Fibroblast of peridontal ligament (primary cell): ENCODE measurements around the gene MAPKBP1.

Source experiments
- DNase-seq: peaks from one replicate; pipeline ENCODE4 v3.0.0-alpha.2; 2010; ENCODE audit errors: extremely low read depth

MAPKBP1 gene

DNA sequence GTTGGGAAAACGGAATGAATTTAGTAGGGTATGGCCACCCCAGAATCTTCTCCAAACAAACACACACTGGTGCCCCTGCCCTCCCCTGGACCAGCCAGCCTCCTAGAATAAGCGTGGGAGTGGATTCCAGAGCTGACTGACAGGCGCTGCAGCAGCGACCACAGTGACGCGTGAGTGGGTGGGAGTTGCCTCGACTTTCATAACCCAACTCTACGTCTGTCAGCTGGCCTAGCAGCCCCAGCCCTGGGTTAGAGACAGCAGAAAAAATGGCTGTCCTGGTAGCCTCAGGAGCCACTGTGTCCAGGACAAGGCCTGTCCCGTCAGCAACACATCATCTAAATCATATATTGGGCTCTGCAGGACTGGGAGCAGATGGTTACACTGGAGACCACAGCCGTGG is 74.3 kb downstream of the MAPKBP1 start:
- DNase-seq: no peak

DNA sequence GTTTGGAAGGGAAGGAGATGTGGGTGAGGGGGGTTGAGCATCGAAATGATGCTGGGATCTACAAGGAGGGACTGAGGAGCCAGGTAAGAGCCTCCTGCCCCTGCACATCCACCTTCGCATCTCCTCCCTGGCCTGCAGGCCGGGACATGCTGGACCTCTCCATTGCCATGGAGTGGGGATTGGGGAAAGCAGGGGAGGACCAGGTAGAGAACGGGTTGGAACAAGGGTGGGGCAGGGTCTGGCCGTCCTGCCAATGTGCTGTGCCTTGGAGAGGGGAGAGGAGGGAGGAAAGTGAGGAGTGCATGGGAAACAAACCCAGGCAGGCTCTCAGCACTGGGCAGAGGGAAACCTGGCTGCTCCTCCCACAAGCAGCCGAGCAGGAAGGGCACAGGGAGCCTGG is 74.9 kb downstream of the MAPKBP1 start:
- DNase-seq: no peak

GRCh38 chr15:41849861-41850260 is 75.6 kb downstream of the MAPKBP1 start:
- no peak for DNase-seq

DNA sequence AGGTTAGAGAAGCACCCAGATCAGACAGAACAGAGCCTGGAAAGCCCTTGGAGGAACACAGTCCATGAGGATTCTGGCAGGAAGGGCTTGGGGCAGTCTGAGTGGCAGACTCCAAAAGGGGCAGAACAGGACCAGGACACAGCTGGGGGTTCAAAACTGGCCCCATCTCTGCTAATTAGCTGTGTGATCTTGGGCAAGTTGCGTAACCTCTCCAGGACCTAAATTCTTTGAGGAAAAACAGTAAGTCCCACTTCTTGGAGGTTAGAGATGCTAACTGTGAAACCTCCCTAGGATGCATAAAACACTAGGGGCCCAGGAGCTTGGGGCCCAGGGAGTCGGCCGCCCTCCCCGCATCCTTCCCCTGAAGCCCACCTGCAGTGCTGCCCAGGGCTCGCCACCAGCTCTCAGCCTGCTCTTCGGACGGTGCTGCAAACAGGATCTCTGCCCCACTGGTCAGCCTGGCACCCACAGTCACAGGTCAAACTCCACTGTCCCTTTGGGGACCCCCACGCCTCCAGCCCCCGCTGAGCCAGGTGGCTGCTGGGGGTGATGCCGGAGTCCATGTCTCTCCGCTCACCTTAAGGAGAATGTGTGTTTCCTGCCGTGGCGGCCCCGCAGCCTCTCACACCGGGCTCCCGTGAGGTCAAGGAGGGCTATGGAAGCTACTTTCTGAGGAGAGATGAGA is 76.3 kb downstream of the MAPKBP1 start:
- DNase-seq: no peak

DNA sequence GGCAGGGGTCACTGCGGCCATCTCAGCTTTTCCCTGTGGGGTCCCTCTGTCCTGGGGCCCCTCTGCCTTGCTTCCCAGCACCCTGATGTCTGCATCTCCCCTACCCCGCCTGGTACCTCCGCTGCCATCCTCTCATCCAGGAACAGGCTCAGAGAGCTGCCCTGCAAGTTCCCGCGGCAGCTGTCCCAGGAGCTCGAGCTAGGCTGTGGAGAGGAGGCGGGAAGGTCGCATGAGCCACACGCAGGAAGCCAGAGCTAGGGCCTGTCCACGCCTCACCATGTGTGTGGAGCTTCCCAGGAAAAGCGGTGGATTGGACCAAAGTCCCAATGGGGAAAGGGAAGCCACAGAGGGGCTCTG is 76.9 kb downstream of the MAPKBP1 start:
- no peak for DNase-seq

- DNase-seq: no peak
These were observed 77.6 kb downstream of the MAPKBP1 start for GRCh38 chr15:41851755-41852370.

DNA sequence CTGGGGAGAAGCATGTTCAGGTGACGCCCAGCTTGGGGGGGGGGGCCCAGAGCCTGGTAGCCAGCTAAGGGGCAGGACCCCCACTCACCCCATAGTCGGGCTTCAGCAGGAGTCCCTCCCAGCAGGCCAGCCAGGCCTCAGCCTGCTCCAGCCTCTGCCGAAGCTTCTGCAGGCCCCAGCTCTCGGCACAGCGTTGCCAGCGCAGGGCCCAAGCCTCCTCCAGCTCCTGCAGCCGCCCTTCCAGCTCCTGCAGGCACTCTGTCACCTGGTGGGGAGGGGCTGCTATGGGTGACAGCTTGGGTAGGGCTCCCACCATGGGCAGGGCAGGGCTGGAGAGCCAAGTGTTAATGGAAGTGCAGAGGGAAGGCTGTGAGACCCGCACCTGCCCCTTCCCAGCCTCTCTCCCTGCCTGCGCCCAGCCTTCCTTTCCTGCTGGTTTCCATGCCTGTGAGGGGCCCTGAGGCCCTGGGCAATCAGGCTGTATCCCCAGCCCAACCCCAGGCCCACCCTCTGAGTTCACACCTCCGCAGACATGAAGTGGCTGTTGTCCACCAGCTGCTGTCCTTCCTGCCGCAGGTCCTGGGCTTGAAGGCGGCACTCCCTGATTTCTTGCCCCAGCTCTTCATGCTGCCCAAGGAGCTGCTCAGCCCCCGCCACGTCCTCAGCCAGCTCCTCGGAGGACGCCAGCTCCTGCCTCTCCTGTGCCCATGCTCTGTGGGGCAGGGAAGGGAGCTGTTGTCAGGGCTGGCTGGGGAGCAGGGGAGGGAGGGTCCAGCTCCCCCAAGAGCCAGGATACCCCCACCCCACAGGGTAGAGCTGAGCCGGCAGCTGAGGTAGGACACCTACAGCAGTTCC is 78.7 kb downstream of the MAPKBP1 start:
- DNase-seq: no peak

DNA sequence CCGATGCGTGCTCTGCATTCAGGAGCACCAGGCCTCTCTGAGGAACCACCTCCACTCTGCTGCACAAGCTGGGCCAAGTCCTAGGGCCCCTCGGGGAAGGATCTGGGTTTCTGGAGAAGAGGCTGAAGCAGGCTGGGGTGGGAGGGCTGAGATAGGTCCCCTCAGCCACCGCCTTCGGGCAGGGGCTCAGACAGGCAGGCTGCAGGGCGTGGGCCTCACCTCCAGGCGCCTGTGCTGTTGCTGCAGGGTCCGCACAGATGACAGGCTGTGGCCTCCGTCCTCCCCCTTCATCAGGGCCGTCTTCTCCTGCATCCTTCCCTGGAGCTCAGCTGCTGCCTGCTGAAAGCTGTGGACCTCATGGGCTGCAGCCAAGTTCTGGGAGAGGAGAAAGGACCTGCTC is 79.5 kb downstream of the MAPKBP1 start:
- DNase-seq: no peak

GRCh38 chr15:41854443-41854842 is 80.2 kb downstream of the MAPKBP1 start:
- DNase-seq: no peak

DNA sequence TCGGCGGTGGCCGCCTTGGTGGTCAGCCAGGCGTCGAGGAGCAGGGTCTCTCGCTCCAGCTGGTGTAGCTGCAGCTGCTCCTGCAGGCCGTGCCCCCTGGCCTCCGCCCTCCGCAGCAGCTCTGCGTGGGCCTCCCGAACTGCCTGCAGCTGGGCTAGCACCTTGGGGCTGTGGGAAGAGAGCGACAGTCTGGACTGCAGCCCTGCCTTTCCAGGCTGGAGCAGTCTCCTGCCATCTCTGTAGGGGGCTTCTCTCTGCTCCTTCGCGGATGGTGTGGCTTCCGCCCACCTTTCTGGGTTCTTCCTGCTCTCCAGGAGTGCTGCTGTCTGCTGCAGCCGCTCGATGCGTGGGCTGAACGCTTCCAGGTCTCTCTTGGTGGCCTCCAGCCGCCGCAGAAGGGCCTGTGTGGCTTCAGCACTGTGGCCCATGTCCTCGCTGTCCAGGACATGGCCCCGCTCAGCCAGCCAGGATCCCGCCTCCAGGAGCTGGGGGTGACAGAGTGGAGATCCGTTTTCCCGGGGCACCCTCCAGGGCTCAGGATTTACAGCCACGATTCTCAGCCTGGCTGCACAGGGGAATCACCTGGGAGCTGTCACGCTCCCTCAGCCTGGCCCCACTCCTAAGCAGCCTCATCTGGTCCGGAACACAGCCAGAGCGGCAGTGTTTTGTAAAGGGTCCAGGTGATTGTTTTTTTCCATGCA is 81.1 kb downstream of the MAPKBP1 start:
- DNase-seq: no peak

GRCh38 chr15:41856262-41856661 is 82.0 kb downstream of the MAPKBP1 start:
- no peak for DNase-seq

- DNase-seq: no peak
These were observed 82.4 kb downstream of the MAPKBP1 start for GRCh38 chr15:41856716-41857115.

DNA sequence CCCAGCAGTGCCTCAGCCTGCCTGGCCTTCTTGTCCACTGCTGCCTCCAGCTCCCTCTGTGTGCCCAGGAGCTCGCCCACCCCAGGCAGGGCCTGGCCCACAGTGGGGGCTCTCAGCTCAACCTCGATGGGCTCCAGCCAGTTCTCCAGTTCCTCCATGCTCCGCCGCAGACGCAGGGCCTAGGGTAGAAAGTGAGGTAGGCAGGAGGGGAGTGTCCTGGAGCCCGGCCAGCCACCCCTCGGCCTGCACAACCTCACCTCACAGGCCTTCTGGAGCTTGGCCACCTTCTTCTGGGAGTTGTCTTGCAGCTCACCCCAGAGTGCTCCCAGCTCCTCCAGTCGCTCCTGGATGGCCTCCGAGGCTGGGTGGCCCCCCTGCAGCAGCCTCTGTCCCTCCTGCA is 83.0 kb downstream of the MAPKBP1 start:
- DNase-seq: no peak

GRCh38 chr15:41858756-41859155 is 84.5 kb downstream of the MAPKBP1 start:
- DNase-seq: no peak

DNA sequence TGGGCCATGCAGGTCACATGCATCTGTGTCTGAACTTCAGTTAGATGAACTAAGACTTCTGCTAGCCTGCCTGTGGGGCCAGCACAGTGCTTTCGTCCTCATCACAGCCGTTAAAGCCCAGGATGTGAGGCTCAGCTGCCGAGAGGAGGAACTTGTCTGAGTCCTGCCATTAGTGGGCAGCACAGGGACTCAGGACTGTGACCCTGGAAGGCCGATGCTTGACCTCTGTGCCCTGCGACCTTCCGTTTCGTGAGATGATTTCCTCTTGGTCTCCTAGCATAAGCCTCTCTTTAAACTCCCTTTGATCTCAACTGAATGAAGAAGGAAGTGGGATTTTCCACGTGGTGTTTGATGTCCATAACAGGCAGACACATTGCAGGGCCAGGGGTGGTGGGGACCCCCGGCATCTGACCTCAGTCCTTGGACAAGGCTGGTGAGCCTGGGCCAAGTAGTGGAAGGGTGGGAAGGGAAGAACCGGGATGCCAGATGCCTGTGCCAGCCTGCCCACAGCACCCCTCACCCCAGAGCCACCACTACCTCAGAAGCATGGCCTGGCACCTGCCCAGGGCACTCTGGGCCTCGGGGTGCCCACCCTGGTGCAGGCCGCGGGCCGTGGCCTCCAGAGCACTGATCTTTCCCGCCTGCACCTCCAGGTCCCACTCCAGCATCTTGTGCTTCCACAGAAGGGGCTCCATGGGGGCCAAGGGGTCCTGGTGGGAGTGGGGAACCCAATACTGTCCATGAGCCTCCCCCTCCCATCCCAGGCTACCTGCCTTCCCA is 86.0 kb downstream of the MAPKBP1 start:
- no peak for DNase-seq

DNA sequence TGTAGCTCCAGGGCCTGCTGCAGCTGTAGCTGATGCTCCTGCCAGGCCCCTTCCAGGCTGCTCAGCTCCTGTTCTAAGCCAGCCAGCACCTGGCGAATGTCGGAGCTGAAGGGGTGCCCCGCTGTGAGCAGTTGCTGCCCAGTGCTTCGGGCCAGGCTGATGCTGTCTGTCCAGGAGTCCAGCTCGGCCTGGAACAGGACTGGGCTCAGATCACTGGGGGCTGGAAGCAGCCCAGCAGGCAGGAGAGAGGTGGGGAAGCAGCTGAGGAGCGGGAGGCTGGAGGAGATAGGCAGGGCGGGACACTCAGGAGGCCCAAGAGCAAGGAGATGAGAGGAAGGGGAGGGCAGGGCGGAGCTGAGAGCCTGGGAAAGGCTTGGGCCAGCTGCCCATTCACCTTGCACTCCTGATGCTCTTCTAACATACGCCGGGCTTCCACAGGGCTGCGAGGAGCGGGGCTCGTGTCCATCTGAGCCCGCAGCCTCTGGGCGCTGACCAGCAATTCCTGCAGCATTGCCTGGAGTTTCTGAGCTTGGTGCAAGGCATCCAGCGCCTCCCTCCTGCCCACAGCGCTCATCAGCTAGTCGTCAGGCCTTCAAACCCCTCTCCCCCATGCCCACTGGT is 87.6 kb downstream of the MAPKBP1 start:
- no peak for DNase-seq

DNA sequence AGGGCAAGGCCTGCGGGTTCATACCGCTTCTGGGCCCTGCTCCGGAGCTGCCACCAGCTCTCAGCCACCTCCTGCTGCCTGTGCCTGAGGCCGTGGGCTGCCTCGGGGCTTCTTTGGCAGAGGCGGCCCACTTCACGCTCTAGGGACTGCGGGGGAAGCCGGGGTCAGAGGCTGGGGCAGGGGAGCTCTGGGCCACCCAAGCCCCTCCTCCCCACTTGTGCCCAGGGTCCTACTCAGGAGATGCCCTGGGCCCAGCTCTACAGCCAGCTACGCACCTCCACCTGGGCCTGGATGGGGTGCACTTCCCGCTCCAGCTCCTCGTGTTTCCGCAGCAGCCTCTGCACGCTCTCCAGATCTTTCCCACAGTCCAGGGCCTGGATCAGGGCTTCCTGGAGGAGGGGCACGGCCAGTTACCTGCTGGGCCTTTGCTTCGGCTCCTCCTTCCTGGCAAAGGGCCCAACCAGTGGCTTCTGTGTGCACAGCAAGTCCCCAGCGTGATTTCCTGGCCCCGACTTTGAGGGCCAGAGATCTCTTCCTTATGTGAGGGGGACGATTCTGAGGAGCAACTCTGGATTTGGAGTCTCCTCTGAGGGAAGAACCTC is 88.3 kb downstream of the MAPKBP1 start:
- DNase-seq: no peak

GRCh38 chr15:41865490-41866055 is 91.3 kb downstream of the MAPKBP1 start:
- DNase-seq: no peak

DNA sequence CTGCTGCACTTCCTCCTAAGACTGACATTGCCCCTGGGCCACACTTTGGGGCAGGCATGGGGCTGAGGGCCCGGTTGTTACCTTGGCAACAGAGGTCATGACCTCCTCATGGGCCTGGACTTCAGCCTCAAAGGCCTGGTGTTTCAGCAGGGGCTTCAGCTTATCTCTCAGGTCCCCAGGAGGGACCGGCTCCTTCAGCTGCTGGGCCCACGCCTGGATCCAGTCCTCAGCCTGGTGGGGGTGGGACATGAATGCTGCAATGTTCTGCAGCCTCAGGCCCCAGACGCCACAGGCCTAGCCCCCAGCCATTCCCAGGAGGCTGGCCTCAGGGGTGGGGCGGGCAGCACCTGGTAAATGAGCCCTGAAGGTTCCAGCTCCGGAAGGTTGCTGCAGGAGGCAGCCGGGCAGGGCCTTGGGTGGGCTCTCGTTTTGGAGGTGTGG is 92.0 kb downstream of the MAPKBP1 start:
- no peak for DNase-seq

DNA sequence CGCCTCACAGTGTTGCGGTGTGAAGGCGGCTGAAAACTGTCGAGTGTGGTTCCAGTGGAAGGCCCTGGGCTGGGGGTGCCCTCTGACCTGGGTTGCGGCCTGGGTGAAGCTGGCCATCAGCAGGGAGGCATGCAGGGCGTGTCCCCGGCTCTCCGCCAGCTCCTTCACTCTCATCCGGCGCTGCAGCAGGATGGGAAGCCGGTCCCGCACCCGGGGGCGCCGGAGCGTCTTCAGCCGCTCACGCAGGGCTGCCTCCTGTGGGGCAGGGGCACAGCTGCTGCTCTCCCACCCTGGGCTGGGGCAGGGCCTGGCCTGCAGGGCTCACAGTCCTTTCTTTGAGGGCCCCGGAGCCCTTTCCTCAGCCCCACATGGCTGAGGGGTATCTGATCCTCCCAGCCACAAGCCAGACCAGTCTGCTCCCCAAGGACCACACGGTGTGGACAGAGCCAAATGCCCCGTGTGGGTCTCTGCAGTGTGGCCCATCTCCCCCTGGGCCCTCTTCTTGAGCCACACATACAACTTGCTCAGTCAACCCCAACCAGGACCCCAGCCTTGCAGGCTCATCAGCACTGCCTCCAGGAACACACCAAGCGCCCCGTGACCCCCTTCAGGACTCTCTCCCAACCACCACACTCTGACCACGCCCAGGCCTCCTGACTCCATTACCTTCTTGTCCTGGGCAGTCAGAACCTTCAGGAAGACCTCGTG is 92.7 kb downstream of the MAPKBP1 start:
- DNase-seq: no peak
